Trophoblast cell (in vitro differentiated cells and primary cell): ENCODE data around the gene GPRIN3.

ENCODE experiments used
- DNase-seq, 2 donors: peaks; one replicate each; pipeline ENCODE4 v3.0.0-alpha.2; 2016
- H2AFZ ChIP-seq: 2 replicates; pipeline ENCODE4 v1.6.1; 2013; ENCODE audit warnings: low read length, moderate library complexity, mild to moderate bottlenecking; ENCODE audit not compliant: insufficient read depth, poor library complexity
- H2AK5ac ChIP-seq: 2 replicates; pipeline ENCODE4 v1.6.1; 2013; ENCODE audit warnings: mild to moderate bottlenecking, low read length
- H2BK120ac ChIP-seq: 2 replicates; pipeline ENCODE4 v1.6.1; 2013; ENCODE audit warnings: low read length, mild to moderate bottlenecking, moderate library complexity; ENCODE audit not compliant: insufficient read depth, poor library complexity
- H2BK12ac ChIP-seq: 2 replicates; pipeline ENCODE4 v1.6.1; 2013; ENCODE audit warnings: mild to moderate bottlenecking, low read length, moderate library complexity
- H2BK5ac ChIP-seq: 2 replicates; pipeline ENCODE4 v1.6.1; 2013; ENCODE audit warnings: low read length, low read depth, moderate library complexity, mild to moderate bottlenecking; ENCODE audit not compliant: poor library complexity
- H3K14ac ChIP-seq: 2 replicates; pipeline ENCODE4 v1.6.1; 2013; ENCODE audit warnings: mild to moderate bottlenecking, low read length
- H3K18ac ChIP-seq: 2 replicates; pipeline ENCODE4 v1.6.1; 2013; ENCODE audit warnings: mild to moderate bottlenecking, low read length
- H3K23ac ChIP-seq: 2 replicates; pipeline ENCODE4 v1.6.1; 2013; ENCODE audit warnings: low read length
- H3K27ac ChIP-seq: 2 replicates; pipeline ENCODE4 v1.5.1; 2013; ENCODE audit warnings: low read depth, mild to moderate bottlenecking, inconsistent platforms, low read length, moderate library complexity
- H3K27me3 ChIP-seq: 2 replicates; pipeline ENCODE4 v1.6.1; 2013; ENCODE audit warnings: inconsistent platforms, mild to moderate bottlenecking, low read length, moderate library complexity; ENCODE audit not compliant: insufficient read depth
- H3K36me3 ChIP-seq, 2 experiments: 1 replicate in 1 of 2; 2 replicates in 1 of 2; pipeline ENCODE4 v1.6.1; 2013; ENCODE audit warnings: low read length in 2 of 2, mild to moderate bottlenecking in 2 of 2, moderate library complexity in 1 of 2; ENCODE audit not compliant: insufficient read depth in 2 of 2, control insufficient read depth in 1 of 2
- H3K4ac ChIP-seq: 2 replicates; pipeline ENCODE4 v1.6.1; 2013; ENCODE audit warnings: low read depth, mild to moderate bottlenecking, low read length, moderate library complexity
- H3K4me1 ChIP-seq, 2 experiments: 1 replicate in 1 of 2; 2 replicates in 1 of 2; pipeline ENCODE4 v1.6.1; 2013; ENCODE audit warnings: low read length in 2 of 2, mild to moderate bottlenecking in 2 of 2, moderate library complexity in 1 of 2; ENCODE audit not compliant: insufficient read depth in 2 of 2, control insufficient read depth in 1 of 2
- H3K4me2 ChIP-seq: 2 replicates; pipeline ENCODE4 v1.6.1; 2013; ENCODE audit warnings: inconsistent platforms, mild to moderate bottlenecking, low read length, moderate library complexity
- H3K4me3 ChIP-seq: 2 replicates; pipeline ENCODE4 v1.5.1; 2013; ENCODE audit warnings: mild to moderate bottlenecking, low read depth, low read length, inconsistent platforms
- H3K79me1 ChIP-seq: one replicate; pipeline ENCODE4 v1.6.1; 2013; ENCODE audit warnings: low read length
- H3K79me2 ChIP-seq: 2 replicates; pipeline ENCODE4 v1.6.1; 2013; ENCODE audit warnings: low read length, mild to moderate bottlenecking; ENCODE audit not compliant: control insufficient read depth, insufficient read depth, poor library complexity
- H3K9ac ChIP-seq: 2 replicates; pipeline ENCODE4 v1.6.1; 2013; ENCODE audit warnings: mild to moderate bottlenecking, low read length
- H3K9me3 ChIP-seq: 2 replicates; pipeline ENCODE4 v1.6.1; 2013; ENCODE audit warnings: low read depth, mild to moderate bottlenecking, control low read depth, inconsistent platforms, low read length; ENCODE audit not compliant: insufficient read depth
- H4K12ac ChIP-seq: 2 replicates; pipeline ENCODE4 v1.6.1; 2013; ENCODE audit warnings: low read depth, mild to moderate bottlenecking, low read length, moderate library complexity
- H4K8ac ChIP-seq: 2 replicates; pipeline ENCODE4 v1.6.1; 2013; ENCODE audit warnings: low read depth, mild to moderate bottlenecking, low read length, moderate library complexity
- H4K91ac ChIP-seq: one replicate; pipeline ENCODE4 v1.6.1; 2013; ENCODE audit warnings: low read depth, mild to moderate bottlenecking, low read length, moderate library complexity
- WGBS: extraction: QIAGEN DNeasy Blood & Tissue Kit; methylation state at CpG from one replicate; pipeline ENCODE4 v1.1.7; 2013; ENCODE audit warnings: missing lambda C conversion rate; ENCODE audit not compliant: insufficient read length, insufficient coverage; ENCODE audit errors: extremely low coverage; 5-methylcytosine and 5-hydroxymethylcytosine counted together

Gene GPRIN3

DNA sequence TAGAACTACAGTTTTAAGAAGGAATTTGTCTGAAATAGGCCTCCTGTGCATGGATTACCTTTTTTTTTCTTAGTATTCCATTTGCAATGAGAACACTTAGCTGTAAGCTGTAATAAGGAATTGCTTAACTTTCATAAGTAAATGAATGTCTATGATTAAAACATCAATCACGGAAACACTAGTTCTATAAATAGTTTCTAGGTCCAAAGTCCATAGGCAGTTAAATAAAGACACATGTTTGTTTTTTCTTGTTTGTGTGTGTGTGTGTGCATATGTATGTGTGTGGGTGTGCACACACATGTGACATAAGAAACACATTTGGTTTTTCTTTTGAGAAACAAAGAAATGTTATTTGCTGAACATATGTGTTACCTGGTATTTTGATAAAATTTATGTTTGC, 11.2 kb downstream of the GPRIN3 start:
- Histone ChIP-seq H2BK12ac (no peak overlapping the region), H3K14ac (no peak overlapping the region), H2AK5ac (no peak overlapping the region), H3K4me1 (peaks cover 0 to 2% of the 10 kb centered on the region in 2 experiments), H3K36me3 (no peaks in the 10 kb centered on the region), H3K9ac (no peak overlapping the region), H3K79me2 (no peaks in the 10 kb centered on the region), H3K79me1 (no peaks in the 10 kb centered on the region), H3K27ac (no peak overlapping the region), H4K12ac (no peak overlapping the region), H3K4me3 (no peak overlapping the region), H3K27me3 (no peaks in the 10 kb centered on the region), H3K4ac (no peak overlapping the region), H3K23ac (no peak overlapping the region), H2BK5ac (no peak overlapping the region), H2BK120ac (no peak overlapping the region), H3K4me2 (no peak overlapping the region), H4K91ac (no peak overlapping the region), H3K9me3 (no peaks in the 10 kb centered on the region), H2AFZ (no peak overlapping the region), H4K8ac (no peak overlapping the region), H3K18ac (no peak overlapping the region)
- no peak for DNase-seq
- no CpG with 5 or more reads among the region's 1 CpG for WGBS

DNA sequence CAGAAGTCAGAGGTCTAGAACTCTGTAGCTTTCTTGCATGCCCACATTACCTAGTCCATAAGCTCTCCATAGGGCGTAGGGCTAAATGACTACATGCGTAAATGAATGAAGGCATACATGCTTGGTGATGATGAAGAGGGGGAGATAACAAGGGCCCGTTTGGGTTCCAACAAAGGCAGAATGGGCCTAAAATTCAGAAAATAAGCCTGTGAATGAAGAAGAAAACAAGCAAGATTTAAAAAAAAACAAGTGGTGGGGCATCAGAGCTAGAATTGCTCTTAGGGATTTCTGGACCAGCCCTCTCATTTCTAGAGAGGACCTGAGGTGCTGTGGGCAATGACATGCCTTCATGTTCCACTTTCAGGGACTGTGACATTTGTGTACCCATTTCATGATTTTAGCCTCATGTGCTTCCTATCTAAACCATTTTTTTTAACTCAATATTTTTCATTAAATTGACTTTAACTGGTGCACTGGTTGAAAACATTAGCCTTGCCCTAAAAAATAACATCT, 12.1 kb downstream of the GPRIN3 start:
- WGBS = no CpG with 5 or more reads among the region's 3 CpGs
- Histone ChIP-seq H3K4me3 (no peak overlapping the region), H3K79me2 (no peaks in the 10 kb centered on the region), H3K9ac (no peak overlapping the region), H2AFZ (no peak overlapping the region), H3K27me3 (no peaks in the 10 kb centered on the region), H2BK120ac (no peak overlapping the region), H3K23ac (no peak overlapping the region), H2AK5ac (no peak overlapping the region), H3K4ac (no peak overlapping the region), H3K14ac (no peak overlapping the region), H3K79me1 (no peaks in the 10 kb centered on the region), H4K12ac (no peak overlapping the region), H3K9me3 (no peaks in the 10 kb centered on the region), H4K91ac (no peak overlapping the region), H2BK5ac (no peak overlapping the region), H2BK12ac (no peak overlapping the region), H4K8ac (no peak overlapping the region), H3K36me3 (no peaks in the 10 kb centered on the region), H3K4me1 (peaks cover 0 to 2% of the 10 kb centered on the region in 2 experiments), H3K18ac (no peak overlapping the region), H3K27ac (no peak overlapping the region), H3K4me2 (no peak overlapping the region)
- DNase-seq = no peak

DNA sequence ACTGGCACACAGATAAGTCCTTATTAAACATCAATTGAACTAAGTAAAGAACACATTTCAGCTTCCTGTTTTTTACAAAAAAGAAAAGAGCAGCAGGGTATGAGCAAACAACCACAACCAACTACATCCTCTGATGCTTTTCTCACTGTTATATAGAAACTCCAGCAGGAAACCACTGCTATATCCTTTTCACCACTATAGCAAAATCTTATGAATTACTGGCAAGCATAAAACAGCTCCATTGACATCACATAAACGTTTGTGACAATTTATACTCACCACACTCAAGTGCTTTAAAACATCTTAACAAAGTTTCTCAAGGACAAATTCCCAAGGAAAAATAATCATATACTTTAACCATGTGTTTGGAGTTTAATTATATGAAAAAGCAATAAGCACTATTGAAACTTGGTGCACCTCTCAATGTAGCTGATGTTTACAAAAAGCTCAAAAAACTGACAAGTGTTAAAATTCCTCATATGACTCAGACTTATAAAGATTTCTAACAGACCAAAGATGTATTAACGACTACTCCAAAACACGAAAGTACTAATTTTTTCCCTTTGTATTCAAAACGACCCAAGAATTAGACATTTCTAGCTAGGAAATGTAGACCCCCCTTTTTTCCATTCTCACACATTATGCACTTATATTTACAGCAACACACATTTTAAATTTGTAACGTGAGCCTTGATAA, 12.9 kb downstream of the GPRIN3 start:
- H2BK120ac ChIP-seq = no peak overlapping the region
- no peaks in the 10 kb centered on the region for H3K79me1 ChIP-seq
- H3K79me2 ChIP-seq = no peaks in the 10 kb centered on the region
- H3K18ac ChIP-seq = no peak overlapping the region
- H2BK12ac ChIP-seq = no peak overlapping the region
- H3K4me2 ChIP-seq = no peak overlapping the region
- H3K14ac ChIP-seq = no peak overlapping the region
- no peak overlapping the region for H4K8ac ChIP-seq
- DNase-seq = no peak
- H3K9me3 ChIP-seq = no peaks in the 10 kb centered on the region
- H3K23ac ChIP-seq = no peak overlapping the region
- no peaks in the 10 kb centered on the region for H3K36me3 ChIP-seq
- no peak overlapping the region for H4K91ac ChIP-seq
- H3K9ac ChIP-seq = no peak overlapping the region
- H2BK5ac ChIP-seq = no peak overlapping the region
- H3K4ac ChIP-seq = no peak overlapping the region
- H3K4me1 ChIP-seq = peaks cover 0 to 2% of the 10 kb centered on the region in 2 experiments
- H2AK5ac ChIP-seq = no peak overlapping the region
- no peak overlapping the region for H2AFZ ChIP-seq
- H3K27me3 ChIP-seq = no peaks in the 10 kb centered on the region
- H3K4me3 ChIP-seq = no peak overlapping the region
- WGBS = no CpG with 5 or more reads among the region's 5 CpGs
- H3K27ac ChIP-seq = no peak overlapping the region
- no peak overlapping the region for H4K12ac ChIP-seq

DNA sequence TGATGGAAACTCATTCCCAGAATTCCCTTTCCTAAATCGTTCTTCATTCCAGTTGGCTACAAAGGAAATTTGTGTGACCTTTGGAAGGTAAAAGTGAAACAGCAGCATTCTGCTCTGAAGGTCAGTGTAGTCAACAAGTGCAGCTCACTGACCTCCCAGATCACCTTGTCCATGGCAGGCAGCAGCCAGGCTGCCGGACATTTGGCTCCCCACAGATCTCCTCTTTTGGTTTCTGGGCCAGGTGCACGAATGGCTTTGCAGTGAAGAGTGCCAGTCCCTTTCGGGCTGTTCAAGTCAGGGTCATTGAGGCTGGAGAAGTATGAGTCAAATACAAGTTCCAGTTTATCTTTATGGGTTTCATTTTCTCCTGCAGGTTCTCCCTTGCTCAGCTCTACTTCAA, 14.3 kb downstream of the GPRIN3 start:
- Histone ChIP-seq H3K36me3 (no peaks in the 10 kb centered on the region), H2BK12ac (no peak overlapping the region), H3K27me3 (no peaks in the 10 kb centered on the region), H2BK5ac (no peak overlapping the region), H4K91ac (no peak overlapping the region), H4K8ac (no peak overlapping the region), H3K4me1 (peaks cover 0 to 2% of the 10 kb centered on the region in 2 experiments), H3K14ac (no peak overlapping the region), H3K4ac (no peak overlapping the region), H3K9ac (no peak overlapping the region), H3K23ac (no peak overlapping the region), H3K9me3 (no peaks in the 10 kb centered on the region), H2AFZ (no peak overlapping the region), H3K79me1 (no peaks in the 10 kb centered on the region), H3K4me2 (no peak overlapping the region), H3K27ac (no peak overlapping the region), H2AK5ac (no peak overlapping the region), H4K12ac (no peak overlapping the region), H3K79me2 (no peaks in the 10 kb centered on the region), H3K18ac (no peak overlapping the region), H3K4me3 (no peak overlapping the region), H2BK120ac (no peak overlapping the region)
- DNase-seq = no peak
- no CpG with 5 or more reads among the region's 4 CpGs for WGBS
